ENCODE results near the gene TLR9.
"Not testable (repeated sequence)": the region's sequence is repeated elsewhere in the genome, so short reads cannot be mapped to it uniquely, and the experiment has no call there.

TLR9 gene

DNA sequence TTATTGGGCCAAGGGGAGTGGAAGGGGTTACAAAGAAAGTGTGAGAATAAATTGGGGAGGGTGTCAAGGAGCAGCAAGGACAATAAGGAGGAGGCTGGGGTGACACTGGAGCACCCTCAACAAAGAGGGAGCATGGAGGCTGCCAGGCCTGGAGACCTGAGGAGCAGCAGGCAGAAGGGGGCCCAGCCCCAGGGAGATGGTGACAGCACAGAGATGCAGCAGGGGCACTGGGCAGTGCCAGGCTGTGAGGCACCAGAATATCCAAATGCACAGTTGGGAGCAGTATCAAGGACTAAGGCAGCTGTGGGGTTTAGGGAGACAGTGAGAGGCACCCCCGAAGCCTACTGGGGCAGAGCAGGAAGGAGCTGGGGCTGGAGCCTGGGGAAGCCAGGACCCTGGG, 46.9 kb downstream of the TLR9 start:
- Histone ChIP-seq H3K9ac (ENCODE audit: insufficient read length, low read depth) (no peak overlapping the region), H3K27me3 (ENCODE audit: insufficient read depth, insufficient read length) (no peaks in the 10 kb centered on the region), H3K36me3 (ENCODE audit: insufficient read depth, insufficient read length, low read length) (no peaks in the 10 kb centered on the region), H3K4me1 (ENCODE audit: insufficient read depth, insufficient read length) (peaks cover 18% of the 10 kb centered on the region), H3K9me3 (ENCODE audit: insufficient read depth, low read length) (no peaks in the 10 kb centered on the region), H3K4me3 (ENCODE audit: insufficient read length, low read depth) (no peak overlapping the region)
- no peak for TF ChIP-seq YY1 (IDR thresholded peaks at IDR 0.05; ENCODE audit: insufficient read depth, insufficient read length)
- TF ChIP-seq ZNF274 (IDR thresholded peaks at IDR 0.05; ENCODE audit: low read depth, low read length), result no peak
- no peak for TF ChIP-seq SUZ12 (IDR thresholded peaks at IDR 0.05; ENCODE audit: extremely low read depth, insufficient read depth, insufficient read length)
- DNase-seq (ENCODE audit: low read depth, low spot score), result no peak

DNA sequence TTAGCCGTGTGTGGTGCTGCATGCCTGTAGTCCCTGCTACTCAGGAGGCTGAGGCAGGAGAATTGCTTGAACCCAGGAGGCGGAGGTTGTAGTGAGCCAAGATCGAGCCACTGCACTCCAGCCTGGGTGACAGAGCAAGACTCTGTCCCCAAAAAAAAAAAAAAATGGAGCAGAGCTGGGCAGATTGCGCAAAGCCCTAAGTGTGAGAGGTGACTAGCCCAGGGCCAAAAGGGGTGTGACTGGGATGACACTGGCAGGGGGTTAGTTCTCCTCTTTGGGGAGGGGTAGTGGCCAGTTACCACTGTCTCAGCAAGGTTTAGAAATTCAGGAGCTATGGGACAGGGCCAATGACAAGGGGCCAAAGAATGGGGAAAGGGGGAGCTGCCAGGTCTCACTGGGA, 47.3 kb downstream of the TLR9 start:
- H3K9me3 ChIP-seq (ENCODE audit: insufficient read depth, low read length); H3K4me3 ChIP-seq (ENCODE audit: insufficient read length, low read depth); DNase-seq (ENCODE audit: low read depth, low spot score); H3K9ac ChIP-seq (ENCODE audit: insufficient read length, low read depth); H3K27me3 ChIP-seq (ENCODE audit: insufficient read depth, insufficient read length); H3K36me3 ChIP-seq (ENCODE audit: insufficient read depth, insufficient read length, low read length): not testable (repeated sequence)
- peaks cover 18% of the 10 kb centered on the region for H3K4me1 ChIP-seq (ENCODE audit: insufficient read depth, insufficient read length)

DNA sequence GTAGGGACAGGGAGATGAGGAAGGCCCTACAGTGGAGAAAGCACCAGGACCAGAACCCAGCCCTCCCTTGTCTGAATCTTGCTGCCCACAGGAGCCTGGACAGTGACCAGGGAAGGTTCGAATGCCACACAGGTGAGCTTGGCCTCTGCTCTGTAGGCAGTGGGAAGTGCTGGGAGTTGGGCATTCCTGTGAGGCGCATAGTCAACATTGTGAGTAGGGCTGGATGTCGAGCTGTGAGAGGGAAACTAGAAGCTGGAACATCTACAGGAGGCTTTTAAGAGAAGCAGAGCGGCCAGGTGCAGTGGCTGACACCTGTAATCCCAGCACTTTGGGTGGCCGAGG, 47.8 kb downstream of the TLR9 start:
- H3K4me3 ChIP-seq (ENCODE audit: insufficient read length, low read depth), result no peak overlapping the region
- H3K9ac ChIP-seq (ENCODE audit: insufficient read length, low read depth), result no peak overlapping the region
- peaks cover 18% of the 10 kb centered on the region for H3K4me1 ChIP-seq (ENCODE audit: insufficient read depth, insufficient read length)

DNA sequence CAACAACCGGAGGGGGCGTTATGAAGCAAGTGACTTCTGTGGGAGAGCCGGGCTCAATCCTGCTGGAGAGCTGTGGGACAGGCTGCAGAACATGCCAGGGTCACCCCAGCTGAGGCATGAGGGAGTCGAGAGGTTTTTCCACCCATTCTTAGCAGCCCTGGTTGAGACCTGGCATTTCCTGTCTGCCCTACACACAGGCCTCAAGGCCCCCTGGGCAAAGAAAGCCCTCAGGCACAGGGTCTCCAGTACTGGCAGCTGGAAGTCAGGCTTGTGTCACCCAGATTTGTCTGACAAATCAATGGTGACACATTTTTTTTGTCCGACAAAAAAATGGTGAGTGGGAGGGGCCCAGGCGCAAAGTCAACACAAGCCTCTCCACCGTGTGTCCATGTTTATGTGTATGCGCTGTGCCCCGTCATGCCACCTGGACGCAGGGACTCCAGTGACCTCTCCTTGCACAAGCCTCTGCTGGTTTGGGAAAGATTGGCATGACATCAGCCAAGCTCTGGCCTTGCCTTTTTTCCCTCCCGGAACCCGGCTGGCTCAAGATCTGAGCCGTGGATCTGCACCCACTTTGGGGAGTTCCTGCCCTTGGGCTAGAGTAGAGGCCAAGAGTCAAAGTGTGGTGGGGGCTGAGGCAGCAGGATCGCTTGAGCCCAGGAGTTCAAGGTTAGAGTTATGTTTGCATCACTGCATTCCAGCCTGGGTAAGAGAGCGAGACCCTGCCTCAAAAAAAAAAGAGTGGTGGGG, 48.3 kb downstream of the TLR9 start:
- Histone ChIP-seq H3K36me3 (ENCODE audit: insufficient read depth, insufficient read length, low read length) (no peaks in the 10 kb centered on the region), H3K4me3 (ENCODE audit: insufficient read length, low read depth) (no peak overlapping the region), H3K4me1 (ENCODE audit: insufficient read depth, insufficient read length) (peaks cover 18% of the 10 kb centered on the region), H3K9ac (ENCODE audit: insufficient read length, low read depth) (no peak overlapping the region), H3K9me3 (ENCODE audit: insufficient read depth, low read length) (no peaks in the 10 kb centered on the region), H3K27me3 (ENCODE audit: insufficient read depth, insufficient read length) (no peaks in the 10 kb centered on the region)
- TF ChIP-seq ZNF274 (IDR thresholded peaks at IDR 0.05; ENCODE audit: low read depth, low read length) (no peak), SUZ12 (IDR thresholded peaks at IDR 0.05; ENCODE audit: extremely low read depth, insufficient read depth, insufficient read length) (no peak), YY1 (IDR thresholded peaks at IDR 0.05; ENCODE audit: insufficient read depth, insufficient read length) (no peak)
- no peak for DNase-seq (ENCODE audit: low read depth, low spot score)

More for the DNA sequence above, 47.8 kb downstream of the TLR9 start:
- Histone ChIP-seq H3K9me3 (ENCODE audit: insufficient read depth, low read length) (no peaks in the 10 kb centered on the region), H3K27me3 (ENCODE audit: insufficient read depth, insufficient read length) (no peaks in the 10 kb centered on the region), H3K36me3 (ENCODE audit: insufficient read depth, insufficient read length, low read length) (no peaks in the 10 kb centered on the region)
- DNase-seq (ENCODE audit: low read depth, low spot score), result no peak
- no peak for TF ChIP-seq SUZ12 (IDR thresholded peaks at IDR 0.05; ENCODE audit: extremely low read depth, insufficient read depth, insufficient read length)
- no peak for TF ChIP-seq YY1 (IDR thresholded peaks at IDR 0.05; ENCODE audit: insufficient read depth, insufficient read length)
- TF ChIP-seq ZNF274 (IDR thresholded peaks at IDR 0.05; ENCODE audit: low read depth, low read length), result no peak

DNA sequence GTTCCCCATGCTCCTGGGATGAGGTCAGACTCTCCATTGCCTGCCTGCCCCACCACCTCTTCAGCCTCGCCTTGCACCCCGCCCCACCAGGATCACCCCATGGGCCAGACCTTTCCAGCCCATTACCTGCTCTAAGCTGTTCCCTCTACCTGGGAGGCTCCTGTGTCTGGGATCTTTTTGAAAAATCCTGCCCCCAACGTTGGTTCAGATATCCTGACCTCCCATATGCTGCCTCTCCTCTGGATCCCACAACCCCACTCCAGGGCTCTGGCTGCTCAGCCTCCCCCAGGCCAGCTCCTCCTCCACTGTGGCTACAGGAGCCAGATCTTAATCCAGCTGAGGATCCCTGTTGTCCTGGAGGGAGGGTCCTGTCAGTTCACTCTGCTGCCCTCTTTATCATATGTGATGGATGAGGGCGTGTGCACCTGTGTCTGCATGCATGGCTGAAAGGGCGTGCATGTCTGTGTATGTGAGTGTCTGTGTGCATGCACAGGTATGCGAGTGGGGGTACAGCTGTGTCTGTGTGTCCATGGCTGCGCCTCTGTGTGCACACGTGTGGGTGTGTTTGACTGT, 49.2 kb downstream of the TLR9 start:
- Histone ChIP-seq H3K9me3 (ENCODE audit: insufficient read depth, low read length) (no peaks in the 10 kb centered on the region), H3K4me1 (ENCODE audit: insufficient read depth, insufficient read length) (peaks cover 18% of the 10 kb centered on the region), H3K4me3 (ENCODE audit: insufficient read length, low read depth) (no peak overlapping the region), H3K9ac (ENCODE audit: insufficient read length, low read depth) (no peak overlapping the region), H3K36me3 (ENCODE audit: insufficient read depth, insufficient read length, low read length) (no peaks in the 10 kb centered on the region), H3K27me3 (ENCODE audit: insufficient read depth, insufficient read length) (no peaks in the 10 kb centered on the region)
- TF ChIP-seq YY1 (IDR thresholded peaks at IDR 0.05; ENCODE audit: insufficient read depth, insufficient read length) (no peak), SUZ12 (IDR thresholded peaks at IDR 0.05; ENCODE audit: extremely low read depth, insufficient read depth, insufficient read length) (no peak), ZNF274 (IDR thresholded peaks at IDR 0.05; ENCODE audit: low read depth, low read length) (no peak)
- DNase-seq (ENCODE audit: low read depth, low spot score), result no peak

DNA sequence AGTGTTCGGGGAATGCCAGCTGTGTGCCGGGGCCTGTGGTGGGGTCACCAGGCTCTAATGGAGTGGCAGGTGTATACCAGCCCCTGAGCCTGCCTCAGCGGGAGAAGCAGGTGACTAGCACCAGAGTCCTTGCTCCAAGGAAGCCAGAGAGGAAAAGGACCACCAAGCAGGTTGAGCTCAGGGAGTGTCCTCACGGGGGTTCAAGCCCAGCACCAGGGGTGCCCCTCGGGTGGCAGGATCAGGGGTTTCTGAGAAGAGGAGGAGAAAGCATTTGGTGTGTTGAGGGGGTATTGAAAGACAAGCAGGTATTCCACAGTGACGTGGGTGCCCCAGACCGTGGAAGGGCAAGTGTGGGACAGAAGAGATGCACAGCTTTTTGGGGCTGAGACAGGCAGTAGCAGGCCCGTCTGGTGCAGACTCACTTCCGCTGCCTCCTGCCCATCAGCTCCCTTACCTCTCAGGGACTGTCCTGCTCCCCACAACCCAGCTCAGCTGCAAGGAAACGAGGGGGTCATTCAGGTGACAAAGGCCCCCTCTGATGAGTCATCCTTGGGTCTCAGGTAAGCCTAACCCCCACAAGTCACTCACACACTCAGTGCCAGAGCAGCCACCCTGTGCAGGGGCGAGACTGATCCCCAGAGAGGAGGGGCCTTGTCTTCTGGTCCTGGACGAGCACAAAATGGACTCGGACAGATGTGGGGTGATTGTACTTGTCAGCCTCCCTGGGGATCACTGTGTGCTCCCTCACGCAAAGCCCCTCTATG, 49.8 kb downstream of the TLR9 start:
- no peak overlapping the region for H3K9ac ChIP-seq (ENCODE audit: insufficient read length, low read depth)
- no peak for DNase-seq (ENCODE audit: low read depth, low spot score)
- TF ChIP-seq ZNF274 (IDR thresholded peaks at IDR 0.05; ENCODE audit: low read depth, low read length) (no peak), SUZ12 (IDR thresholded peaks at IDR 0.05; ENCODE audit: extremely low read depth, insufficient read depth, insufficient read length) (no peak), YY1 (IDR thresholded peaks at IDR 0.05; ENCODE audit: insufficient read depth, insufficient read length) (no peak)
- H3K27me3 ChIP-seq (ENCODE audit: insufficient read depth, insufficient read length), result no peaks in the 10 kb centered on the region
- no peaks in the 10 kb centered on the region for H3K9me3 ChIP-seq (ENCODE audit: insufficient read depth, low read length)
- no peak overlapping the region for H3K4me3 ChIP-seq (ENCODE audit: insufficient read length, low read depth)
- H3K36me3 ChIP-seq (ENCODE audit: insufficient read depth, insufficient read length, low read length), result no peaks in the 10 kb centered on the region
- H3K4me1 ChIP-seq (ENCODE audit: insufficient read depth, insufficient read length), result peaks cover 18% of the 10 kb centered on the region

DNA sequence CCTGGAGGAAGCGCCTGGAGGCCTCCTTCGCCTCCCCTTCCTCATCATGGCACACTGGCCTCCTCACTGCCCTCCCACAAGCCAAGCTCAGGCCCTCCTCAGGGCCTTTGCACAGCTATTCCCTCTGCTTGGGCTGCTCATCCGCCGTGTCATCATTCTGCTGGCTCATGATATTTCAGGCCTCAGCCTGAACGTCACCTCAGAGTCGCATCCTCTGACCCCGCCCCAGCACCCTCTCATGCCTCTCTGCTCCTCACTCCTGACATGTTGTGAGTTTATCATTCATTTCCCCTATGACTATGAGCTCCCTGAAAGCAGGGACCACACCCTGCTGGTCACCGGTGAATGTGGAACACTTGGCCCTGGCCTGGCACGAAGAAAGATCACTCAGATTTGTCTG, 50.5 kb downstream of the TLR9 start:
- no peak overlapping the region for H3K9ac ChIP-seq (ENCODE audit: insufficient read length, low read depth)
- no peak for DNase-seq (ENCODE audit: low read depth, low spot score)
- H3K4me1 ChIP-seq (ENCODE audit: insufficient read depth, insufficient read length), result peaks cover 18% of the 10 kb centered on the region
- no peaks in the 10 kb centered on the region for H3K36me3 ChIP-seq (ENCODE audit: insufficient read depth, insufficient read length, low read length)
- no peaks in the 10 kb centered on the region for H3K9me3 ChIP-seq (ENCODE audit: insufficient read depth, low read length)
- no peaks in the 10 kb centered on the region for H3K27me3 ChIP-seq (ENCODE audit: insufficient read depth, insufficient read length)
- no peak overlapping the region for H3K4me3 ChIP-seq (ENCODE audit: insufficient read length, low read depth)
- no peak for TF ChIP-seq ZNF274 (IDR thresholded peaks at IDR 0.05; ENCODE audit: low read depth, low read length)
- TF ChIP-seq YY1 (IDR thresholded peaks at IDR 0.05; ENCODE audit: insufficient read depth, insufficient read length), result no peak
- TF ChIP-seq SUZ12 (IDR thresholded peaks at IDR 0.05; ENCODE audit: extremely low read depth, insufficient read depth, insufficient read length), result no peak

Measured in NT2/D1 (cell line).